ENCODE measurements around the gene TECPR1.

DNA sequence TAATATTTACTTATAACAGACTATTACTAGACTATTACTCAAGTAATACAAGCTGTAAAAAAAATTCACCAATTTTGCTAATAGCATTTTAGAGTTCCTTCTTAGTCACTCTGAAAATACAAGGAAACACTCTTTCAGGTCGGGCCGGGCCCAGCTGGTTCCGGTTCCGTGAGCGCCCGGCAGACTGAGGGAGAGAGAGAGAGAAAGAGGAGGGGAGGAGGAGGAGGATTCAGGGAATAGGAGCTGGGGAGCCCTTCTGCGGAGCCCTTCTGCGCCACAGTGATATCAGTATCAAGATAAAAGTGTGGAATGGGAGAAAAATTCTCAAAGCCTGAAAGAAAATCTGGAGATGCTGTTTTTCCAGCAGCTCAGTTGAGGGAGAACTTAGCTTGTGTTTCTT is 71.3 kb downstream of the TECPR1 start:
- TF ChIP-seq CTCF (IDR thresholded peaks at IDR 0.05) = no peak
- TF ChIP-seq POLR2A (IDR thresholded peaks at IDR 0.05) = no peak
